GM18511 (cell line): ENCODE data around the gene CDK11A.
"Not testable (repeated sequence)": the region's sequence is repeated elsewhere in the genome, so short reads cannot be mapped to it uniquely, and the experiment has no call there.

Experiments
- ATAC-seq: cut with Tn5 transposase; IDR thresholded peaks from one replicate; pipeline ENCODE4 v1.9.1; 2021; ENCODE audit warnings: mild to moderate bottlenecking, moderate library complexity; ENCODE audit not compliant: unreplicated experiment

Gene CDK11A

GRCh38 chr1:1754051-1754815 is 30.1 kb upstream of the CDK11A start:
- no peak for ATAC-seq

- ATAC-seq, result no peak
These were observed 29.4 kb upstream of the CDK11A start for GRCh38 chr1:1753607-1754005.

DNA sequence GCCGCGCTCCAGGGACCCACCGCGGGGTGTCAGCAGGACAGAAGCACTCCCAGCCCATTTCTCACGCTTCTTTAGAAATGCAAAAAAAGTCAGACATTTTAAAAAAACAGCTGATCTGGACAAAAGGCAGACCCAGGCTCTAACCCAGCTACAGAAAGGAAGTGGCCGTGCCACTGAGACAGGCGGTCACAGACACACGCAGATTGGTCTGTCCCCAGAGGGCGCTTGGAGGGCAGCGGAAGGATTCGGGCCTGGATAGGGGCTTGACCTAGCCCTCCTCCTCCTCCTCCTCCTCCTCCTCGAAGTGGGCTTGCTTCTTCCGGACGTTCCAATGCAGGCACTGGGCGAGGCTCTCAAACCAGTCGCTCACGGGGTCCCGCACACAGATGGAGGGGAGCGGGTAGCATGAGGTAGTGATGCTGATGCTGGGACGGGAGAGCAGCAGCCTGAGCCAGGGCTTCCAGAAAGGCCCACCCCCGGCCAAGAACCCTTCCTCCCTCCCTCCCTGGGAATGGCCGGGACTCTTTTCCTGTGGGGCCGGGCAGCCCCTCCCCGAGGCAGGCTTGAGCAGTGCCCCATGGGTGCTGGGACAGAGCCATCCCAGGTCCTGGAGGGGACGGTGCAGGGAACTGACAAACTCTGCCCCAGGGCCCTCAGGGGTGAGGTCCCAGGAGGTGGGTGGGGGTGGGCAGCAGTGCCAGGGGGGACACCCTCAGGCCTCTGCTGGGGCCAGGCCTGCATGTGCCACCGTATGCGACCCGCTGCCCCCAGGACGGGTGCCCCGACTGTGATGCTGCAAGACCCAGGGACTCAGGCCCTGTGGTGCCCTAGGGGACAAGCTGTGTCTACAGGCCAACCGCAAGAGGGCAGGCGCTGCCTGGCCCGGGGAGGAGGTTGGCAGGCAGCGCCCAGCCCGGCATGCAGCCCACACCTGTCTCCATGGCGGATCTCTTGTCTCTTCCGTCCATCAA is 28.8 kb upstream of the CDK11A start:
- no peak for ATAC-seq

GRCh38 chr1:1752190-1752589 is 28.0 kb upstream of the CDK11A start:
- ATAC-seq, result no peak

DNA sequence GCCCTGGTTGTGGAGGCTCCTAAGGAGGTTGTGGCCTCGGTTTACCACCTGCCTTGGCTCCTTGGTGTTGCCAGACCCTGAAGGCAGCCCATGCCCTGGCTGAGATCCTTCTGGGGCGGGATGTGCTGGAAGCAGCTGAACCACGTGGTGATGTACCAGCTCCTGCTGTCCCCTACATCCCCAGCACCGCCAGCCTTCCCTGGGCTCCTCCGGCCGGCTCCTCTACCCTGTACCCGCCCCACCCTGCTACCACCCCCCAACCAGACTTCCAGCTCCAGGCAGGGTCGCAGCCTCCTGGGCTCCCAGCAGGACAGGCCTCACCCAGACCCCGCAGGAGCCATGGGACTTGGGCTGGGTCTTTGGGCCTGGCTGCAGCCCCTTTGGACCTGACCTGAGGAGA is 25.8 kb upstream of the CDK11A start:
- ATAC-seq, result not testable (repeated sequence)

DNA sequence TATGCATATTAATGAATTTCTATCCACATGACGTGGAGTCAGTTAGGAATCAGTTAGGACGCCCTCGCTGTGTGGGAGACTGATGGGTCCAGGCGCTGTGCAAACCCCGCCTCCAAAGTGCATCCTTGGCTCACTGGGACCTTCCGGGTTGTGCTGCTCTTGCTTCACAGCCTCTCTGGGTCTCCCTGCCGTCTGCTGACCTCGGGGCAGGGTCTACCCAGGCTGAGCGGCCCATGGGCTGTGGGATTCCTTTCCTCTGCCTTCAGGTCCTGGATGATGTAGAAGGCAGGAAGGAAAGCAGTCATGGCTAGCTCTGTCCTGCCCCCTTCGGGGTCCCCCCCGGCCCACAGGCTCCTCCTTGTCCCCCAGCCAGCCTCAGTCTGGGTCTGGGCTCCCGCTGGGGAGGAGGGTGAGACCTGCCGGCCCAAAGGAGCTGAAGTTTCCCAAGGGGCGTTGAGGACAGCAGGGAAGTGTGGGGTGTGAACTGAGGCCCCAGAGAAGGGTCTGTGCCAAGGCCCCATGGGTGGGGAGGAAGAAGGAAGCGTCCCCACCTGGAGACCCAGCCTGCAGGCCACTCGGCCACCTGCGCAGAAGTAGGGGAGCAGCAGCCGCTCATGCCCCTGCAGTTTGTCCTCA is 24.6 kb upstream of the CDK11A start:
- no peak for ATAC-seq

- peak; percentile 88 for ATAC-seq
These were observed 22.4 kb upstream of the CDK11A start for GRCh38 chr1:1746566-1746909.

- ATAC-seq, result peak; percentile 62
These were observed 21.8 kb upstream of the CDK11A start for GRCh38 chr1:1745651-1746565.

- ATAC-seq, result not testable (repeated sequence)
These were observed 18.4 kb upstream of the CDK11A start for GRCh38 chr1:1742529-1742928.

DNA sequence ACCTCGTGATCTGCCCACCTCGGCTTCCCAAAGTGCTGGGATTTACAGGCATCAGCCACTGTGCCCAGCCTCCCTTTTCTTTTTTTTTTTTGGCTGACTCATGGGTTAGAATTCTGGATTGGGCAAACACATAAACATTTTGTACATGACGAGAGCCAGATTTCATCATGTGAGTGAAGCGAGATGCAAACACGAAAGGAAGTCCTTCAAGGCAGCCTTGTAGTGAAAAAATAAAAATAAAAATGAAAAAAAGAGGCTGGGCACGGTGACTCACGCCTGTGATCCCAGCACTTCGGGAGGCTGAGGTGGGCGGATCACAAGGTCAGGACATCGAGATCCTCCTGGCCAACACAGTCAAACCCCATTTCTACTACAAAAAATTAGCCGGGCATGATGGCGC is 16.9 kb upstream of the CDK11A start:
- ATAC-seq, result not testable (repeated sequence)

DNA sequence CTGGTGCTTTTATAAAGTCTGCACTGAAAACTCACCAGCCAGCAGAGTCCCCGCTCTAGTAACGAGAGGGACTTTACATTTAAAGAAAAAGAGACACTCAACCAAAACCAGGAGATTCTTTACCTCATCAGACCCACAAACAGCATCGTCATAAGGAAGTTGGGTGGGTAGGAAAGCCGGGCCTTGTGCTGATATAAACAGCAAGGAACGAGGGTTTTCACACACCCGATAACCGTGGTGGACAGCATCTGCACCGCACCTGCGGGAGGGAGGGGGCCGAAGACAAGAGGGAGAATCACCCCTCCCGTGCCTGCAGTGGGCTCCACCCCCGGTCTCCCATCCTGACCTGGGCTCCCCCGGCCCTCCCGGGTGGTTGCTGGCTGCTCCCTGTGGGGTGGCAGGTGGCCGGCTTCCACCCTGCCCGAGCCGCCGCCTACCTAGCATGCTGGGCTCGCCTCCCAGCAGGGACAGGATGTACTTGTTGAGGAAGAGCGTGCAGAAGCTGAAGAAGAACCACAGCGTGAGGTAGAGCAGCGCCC is 14.7 kb upstream of the CDK11A start:
- not testable (repeated sequence) for ATAC-seq

DNA sequence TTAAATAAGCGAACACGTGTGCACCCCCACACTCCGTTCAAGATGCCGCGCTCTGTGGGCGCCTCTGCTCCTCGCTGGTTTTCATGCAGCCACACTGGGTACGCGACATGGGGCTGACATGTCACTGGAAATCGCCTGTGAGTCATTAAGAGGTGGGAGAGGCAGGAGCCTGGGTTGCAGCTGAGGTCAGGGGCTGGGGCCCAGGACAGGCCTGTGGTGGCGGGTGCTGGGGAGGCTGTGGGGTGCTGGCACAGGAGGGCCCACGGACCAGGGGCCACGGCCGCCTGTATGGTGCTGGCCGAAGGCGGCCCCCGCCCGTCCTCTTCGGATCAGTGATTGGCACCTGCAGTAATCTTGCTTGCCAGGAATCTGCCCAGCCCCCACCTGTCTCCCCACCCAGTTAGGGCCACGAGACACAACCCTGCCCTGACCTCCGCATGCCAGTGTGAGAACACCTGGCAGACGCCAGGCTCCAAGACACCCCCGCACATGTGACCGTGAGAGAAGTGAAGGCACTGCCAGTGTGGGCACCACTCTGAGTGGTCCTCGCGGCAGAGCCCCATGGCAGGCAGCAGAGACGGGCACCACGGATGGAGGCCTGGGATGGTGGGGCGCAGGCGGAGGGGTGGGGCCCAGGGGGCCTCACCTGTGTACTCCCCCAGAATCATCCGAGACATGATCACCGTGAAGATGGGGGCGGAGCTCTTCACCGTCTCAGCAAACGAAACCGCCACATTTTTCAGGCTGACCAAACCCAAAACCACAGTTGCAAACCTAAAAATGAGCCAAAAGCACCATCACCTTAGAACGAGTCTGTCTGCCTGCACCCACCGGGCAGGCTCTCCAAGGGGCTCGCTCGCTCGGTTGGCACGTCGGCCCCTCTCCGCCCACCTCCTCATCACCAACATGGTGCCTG is 13.8 kb upstream of the CDK11A start:
- not testable (repeated sequence) for ATAC-seq

GRCh38 chr1:1732381-1732780 is 8.2 kb upstream of the CDK11A start:
- ATAC-seq, result no peak

- ATAC-seq, result no peak
These were observed 6.7 kb upstream of the CDK11A start for GRCh38 chr1:1730870-1731269.

DNA sequence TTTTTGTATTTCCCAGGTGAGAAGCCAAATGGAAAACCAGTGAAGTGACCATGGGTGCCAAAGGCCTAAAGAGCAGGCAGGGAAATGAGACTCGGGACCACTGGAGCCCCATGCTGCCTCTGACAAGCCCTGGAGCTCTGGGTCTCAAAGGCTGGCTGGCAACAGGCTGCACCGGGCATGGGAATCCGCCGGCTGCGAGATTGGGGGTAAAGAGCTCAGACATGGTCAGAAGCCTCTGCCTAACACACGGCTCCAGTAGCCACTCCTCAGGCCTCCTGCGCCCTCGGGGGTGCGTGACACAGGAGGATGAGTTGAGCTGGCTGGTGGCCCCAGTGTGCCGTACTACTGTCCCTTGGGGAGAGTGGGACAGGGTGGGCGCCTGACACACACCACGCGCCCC is 6.1 kb upstream of the CDK11A start:
- not testable (repeated sequence) for ATAC-seq

DNA sequence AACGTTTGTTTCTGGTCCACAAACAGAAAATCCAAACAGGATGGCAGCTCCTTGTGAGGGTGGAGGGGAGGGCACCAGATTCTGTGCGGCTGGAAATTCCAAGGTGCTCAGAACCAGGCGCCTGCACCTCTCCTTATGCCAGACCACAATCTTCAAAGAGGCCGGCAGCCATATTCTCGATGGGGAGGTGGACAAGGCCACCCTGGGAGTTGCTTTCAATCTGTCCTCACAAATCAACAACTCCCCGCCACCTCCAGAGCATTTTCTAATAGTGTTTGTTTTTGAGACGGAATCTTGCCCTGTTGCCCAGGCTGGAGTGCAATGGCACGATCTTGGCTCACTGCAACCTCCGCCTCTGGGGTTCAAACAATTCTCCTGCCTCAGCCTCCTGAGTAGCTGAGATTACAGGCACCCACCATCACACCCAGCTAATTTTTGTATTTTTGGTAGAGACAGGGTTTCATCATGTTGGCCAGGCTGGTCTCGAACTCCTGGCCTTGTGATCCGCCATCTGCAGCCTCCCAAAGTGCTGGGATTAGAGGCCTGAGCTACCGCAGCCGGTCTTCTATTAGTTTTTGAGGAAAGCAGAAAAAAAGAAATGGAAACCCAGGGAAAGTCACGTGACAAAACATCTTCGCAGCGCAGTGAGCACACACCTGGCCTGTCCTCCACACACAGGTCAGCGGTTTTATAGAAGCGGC is 5.1 kb upstream of the CDK11A start:
- ATAC-seq, result not testable (repeated sequence)

DNA sequence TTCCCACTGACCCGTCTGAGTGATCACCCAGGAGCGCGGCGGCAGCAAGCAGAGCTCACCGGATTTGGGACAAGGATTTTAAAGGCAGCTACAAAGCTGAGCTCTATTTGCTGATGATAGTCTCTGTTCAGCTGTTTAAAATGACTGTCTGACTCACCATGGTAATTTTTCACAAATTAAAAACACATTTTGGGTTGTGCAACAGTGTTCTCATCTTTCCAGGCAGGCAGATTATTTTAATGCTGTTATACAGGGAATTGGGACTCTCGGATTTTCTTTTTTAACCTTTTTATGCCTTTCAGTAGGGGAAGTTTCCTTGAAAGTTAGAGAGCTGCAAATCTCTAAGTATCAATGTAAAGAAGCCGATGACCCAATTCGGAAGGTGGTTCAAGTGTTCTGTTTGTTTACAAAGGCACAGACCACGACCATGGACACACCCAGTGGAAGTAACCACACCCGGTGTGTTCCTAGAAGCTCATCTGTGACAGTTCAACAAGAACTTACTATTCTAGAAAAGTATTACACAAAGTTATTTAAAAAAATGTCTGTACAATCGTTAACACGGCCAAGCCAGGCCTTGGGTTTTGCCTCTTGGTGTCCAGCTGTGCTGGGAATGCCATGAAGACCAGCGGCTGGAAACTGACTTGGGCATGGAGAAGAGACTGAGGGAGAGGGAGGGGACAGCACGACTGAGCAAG is 4.3 kb upstream of the CDK11A start:
- not testable (repeated sequence) for ATAC-seq

GRCh38 chr1:1727131-1727651 is 3.0 kb upstream of the CDK11A start:
- not testable (repeated sequence) for ATAC-seq
